ENCODE data around the gene FAM149A.

FAM149A gene

DNA sequence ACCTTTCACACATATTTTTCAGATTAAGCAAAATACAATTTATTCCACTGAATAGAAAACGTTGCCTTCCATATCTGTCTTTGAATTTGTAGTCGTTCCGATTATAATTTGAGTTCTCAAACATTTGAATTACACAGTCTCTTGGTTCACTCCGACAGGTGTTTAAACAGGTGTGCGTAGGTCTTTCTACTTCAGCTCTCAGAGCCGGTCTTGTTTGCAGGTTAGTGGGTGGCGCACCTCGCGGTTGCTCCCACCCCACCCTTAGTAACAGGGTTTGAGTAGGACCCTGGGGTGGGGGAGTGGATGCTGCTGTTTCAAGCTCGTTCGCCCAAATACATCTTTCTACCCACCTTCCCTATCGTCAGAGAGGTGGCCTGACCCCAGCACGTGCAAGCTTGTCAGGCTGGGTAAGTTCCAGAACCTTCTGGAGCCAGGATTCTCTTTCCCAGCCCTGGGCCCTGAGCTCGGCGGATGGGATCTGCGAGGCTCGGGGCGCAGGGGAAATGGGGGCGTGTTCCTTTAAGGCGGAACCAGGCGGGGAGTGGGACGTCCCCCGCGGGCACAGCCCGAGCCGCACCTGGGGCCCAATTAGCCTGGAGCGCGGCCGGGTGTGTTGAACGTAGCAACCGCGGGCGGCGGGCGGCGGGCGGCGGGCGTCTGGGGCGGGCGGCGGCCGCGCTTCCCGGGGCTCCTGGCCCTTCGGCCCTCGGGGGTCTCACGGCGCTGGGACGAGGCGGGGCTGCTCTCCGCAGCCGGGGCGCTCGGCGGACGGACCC, at the start of gene FAM149A:
Gene FAM149A (plus strand): TSS at position 591 of the 776 bp plus-strand sequence.
- DNase-seq (ENCODE audit: insufficient read length, low spot score) (peak; percentile 71), FAIRE-seq (peak; percentile 16)

DNA sequence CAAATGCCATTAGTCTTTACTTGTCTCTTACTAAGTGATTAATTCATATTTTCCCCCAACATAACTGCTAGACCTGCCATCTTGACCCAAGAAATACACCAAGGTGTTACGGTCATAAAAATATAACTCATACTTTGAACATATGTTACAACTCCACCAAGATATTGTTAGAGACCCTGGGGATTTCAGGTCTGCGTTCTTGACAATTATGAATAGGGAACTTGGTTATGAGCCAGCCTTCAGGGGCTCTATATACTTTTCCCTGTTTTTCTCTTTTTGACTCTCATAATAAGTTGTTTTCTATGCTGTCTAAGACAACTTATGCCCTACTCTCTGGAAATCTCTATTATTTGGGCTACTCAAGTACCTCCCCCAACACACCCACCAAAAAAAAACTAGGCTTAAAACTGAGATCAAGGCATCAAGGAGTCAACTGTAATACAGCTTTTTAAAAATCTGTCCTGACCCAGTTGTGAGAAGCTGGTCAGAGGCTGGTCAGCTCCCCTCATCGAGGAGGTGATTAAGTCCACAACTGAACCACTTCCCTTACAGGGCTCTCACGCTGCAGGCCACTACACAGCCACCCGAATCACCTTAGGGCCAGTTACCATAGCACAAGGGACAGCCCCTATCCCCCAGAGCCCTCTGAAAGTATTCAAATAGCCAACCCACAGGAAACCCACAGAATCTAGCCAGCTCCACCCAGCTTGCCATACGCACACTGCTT, 46.1 kb upstream of the FAM149A start:
- FAIRE-seq (no peak), DNase-seq (ENCODE audit: insufficient read length, low spot score) (no peak)

DNA sequence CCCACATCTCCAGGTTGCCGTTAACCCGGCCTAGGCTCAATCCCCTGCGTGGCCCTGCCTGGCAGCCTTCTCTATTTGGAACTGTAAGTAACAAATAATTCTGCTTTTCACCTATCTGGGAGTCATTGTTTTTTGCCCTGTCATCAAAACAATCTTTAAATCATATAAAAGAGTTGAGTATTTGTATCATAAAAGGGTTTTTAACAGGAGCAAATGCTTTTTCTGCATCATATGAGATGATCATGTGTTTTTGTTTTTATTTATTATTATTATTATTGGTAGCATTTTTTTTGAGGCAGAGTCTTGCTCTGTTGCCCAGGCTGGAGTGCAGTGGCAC, 45.6 kb upstream of the FAM149A start:
- DNase-seq (ENCODE audit: insufficient read length, low spot score) = no peak
- FAIRE-seq = no peak

DNA sequence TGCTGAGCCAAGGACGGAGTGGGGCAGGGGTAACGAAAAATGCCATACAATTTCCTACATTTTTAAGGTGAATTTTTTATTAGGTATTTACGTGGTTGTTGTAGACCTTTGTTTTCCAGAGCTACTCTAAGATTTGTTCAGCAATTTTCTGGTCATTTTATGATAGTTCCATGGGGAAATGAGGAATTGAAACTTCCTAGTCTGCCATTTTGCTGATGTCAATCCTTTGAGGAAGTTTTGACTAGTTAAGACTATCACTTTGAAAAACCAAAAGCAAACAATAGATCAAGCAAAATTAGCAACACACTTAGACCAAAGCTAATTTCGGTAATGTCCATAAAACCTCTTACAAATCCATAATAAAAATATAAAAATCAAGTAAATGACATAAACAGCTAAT, 42.6 kb upstream of the FAM149A start:
- no peak for FAIRE-seq
- no peak for DNase-seq (ENCODE audit: insufficient read length, low spot score)

DNA sequence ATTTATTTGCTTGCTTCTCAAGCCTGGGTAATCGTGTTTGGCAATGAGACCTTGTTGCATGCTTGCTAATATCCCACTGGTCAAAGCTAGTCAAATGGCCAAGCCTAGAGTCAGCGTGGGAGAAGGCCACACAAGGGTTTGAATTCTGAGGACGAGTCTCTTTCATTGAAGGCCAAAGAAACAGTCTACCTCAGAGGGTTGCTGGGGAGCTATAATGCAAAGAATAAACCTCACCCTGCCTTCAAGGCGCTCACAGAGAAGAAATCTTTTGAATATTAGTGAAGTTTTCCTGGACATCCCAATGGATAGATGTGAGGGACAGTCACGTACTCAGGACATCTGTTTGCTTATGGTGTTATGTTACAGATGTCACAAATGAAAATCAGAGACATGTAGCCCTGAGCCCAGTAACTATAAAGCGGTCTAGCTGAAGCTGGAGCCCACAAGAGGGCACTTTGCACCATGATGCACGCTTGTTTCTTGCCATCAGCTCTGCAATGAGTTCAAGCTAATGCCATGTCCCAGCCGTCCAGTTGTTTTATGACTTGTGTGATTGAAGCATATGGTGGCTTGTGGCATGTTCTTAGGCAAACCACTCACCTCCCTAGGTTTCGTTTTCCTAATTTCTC, 36.6 kb upstream of the FAM149A start:
- DNase-seq (ENCODE audit: insufficient read length, low spot score) (peak; percentile 46), FAIRE-seq (peak; percentile 40)

DNA sequence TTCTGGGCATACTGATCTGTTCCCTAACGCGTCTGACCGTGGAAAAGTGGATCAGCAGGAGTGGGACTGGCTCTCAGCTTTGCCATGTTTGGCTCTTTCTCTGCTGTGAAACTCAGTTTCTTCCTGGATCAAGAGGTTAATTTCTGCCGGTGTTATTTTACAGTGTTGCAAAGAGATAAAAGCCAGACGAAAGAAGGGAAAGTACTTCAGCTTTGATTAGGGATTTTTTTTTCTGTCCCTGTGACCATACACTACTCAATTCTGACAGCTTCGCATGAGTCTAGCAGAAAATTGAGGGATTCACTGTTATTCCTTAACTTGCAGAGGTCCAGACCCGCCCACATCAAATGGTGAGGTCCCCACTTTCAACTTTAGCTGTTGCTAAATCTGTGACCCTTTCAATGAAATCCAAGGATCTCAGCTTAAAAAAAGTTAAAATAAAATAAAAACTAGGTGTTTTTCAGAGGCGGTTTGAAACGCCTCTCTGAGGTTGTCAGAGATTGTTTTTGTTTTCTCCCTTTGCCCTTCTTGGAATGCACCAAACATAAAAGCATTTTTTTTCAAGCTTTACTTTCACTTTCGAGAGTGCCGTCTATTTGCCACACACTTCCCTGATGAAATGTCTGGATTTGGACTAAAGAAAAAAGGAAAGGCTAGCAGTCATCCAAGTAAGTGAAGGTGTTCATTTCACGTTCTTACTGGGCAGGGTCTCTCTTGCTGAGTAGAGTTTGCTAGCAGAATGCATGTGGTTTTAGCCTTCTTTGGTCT, 35.7 kb upstream of the FAM149A start, which contains the start of gene TLR3:
Gene TLR3 (plus strand): TSS at position 576 of the 768 bp plus-strand sequence. CDS start 7,464 bp downstream, outside the sequence.
- DNase-seq (ENCODE audit: insufficient read length, low spot score) (peak; percentile 47), FAIRE-seq (no peak)

DNA sequence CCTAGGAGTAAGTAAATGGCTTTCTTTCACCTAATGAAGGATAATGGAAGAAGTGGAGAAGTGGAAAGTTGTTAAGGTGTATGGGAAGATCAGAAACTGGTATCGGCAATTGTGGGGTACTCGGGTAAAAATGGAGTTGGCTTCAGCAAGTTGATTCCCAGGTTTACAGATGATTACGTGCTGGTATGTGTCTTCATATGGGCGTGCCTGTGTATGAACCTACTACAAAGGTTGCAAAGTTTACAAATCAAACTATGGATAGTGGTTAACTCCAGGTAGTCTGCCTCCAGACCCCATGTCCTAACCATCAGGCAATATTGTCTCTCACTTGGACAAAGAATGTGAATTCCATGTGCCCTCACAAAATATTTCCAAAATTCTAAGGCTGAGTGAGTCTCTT, 34.8 kb upstream of the FAM149A start:
- FAIRE-seq = no peak
- DNase-seq (ENCODE audit: insufficient read length, low spot score) = no peak

DNA sequence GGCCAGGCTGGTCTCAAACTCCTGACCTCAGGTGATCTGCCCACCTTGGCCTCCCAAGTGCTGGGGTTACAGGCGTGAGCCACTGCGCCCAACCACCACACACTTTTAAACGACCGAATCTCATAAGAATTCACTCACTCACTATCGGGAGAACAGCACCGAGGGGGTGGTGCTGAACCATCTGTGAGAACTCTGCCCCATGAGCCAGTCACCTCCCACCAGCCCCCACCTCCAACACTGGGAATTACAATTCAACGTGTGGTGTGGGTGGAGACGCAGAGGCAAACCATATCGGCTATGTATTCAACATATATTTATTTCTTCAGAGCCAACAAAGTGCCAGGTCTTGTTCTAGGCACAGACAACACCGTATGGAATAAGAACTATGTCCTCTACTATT, 32.0 kb upstream of the FAM149A start:
- peak; percentile 33 for FAIRE-seq
- no peak for DNase-seq (ENCODE audit: insufficient read length, low spot score)

DNA sequence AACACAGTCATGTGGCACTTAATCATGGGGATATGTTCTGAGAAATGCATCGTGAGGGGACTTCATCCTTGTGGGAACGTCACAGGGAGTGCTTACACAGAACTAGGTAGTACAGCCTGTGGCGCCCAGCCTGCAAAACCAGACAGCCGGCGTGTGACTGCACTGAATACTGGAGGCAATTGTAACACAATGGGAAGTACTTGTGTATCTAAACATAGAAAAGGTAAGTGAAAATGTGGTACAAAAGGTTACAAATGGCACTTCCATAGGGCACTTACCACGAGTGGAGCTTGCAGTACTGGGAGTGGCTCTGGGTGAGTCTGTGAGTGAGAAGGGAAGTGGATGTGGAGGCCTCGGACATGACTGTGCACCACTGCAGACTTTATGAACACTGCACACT, 30.3 kb upstream of the FAM149A start:
- DNase-seq (ENCODE audit: insufficient read length, low spot score) (no peak), FAIRE-seq (no peak)

DNA sequence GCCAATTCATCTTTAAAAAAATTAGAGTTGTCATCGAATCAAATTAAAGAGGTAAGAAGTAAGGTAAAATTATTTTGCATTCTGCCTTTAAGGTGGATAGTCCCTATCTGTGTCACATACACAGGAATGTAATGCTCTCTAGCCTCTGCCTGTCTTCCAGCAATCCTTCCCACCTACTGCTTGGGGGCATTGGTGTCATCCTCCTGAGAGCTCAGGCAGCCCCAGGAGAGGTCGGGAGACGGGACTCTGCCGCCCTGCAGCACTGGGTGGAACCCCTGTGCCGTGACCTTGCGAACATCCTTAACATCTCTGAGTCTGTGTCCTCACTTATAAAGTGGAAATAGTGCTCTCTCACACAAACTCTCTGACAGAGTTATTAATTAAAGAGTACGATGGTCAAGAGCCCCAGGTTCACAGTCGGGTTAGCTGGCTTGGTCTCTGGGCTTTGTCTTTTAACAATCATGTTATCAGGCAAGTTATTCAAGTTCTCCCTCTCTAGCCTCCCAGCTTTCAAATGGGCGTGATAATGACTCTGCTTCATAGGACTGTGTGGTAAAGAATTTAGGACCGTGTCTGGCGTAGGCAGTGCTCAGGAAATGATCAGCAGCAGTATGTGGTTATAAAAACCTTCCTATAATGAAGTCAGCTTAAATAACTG, 25.4 kb upstream of the FAM149A start:
- DNase-seq (ENCODE audit: insufficient read length, low spot score) (no peak), FAIRE-seq (no peak)

DNA sequence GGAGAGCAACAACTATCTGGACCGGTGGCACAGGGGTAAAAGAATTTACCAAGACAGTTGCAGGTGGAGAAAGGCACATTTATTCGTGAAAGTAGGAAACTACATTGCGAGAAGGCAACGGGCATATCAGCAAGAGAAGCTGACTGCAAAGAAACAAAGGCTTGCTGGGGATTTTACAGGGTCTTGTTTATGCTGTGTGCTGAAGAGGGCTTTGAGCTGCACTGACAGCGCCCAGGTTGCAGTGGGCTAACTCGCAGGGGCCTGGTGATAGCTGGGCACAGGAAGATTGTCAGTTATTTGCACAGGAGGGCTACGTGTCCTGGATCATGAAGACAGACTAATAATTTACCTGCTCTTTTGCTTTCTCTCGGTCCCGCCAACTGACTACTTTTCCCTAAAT, 24.8 kb upstream of the FAM149A start:
- DNase-seq (ENCODE audit: insufficient read length, low spot score) = no peak
- no peak for FAIRE-seq

DNA sequence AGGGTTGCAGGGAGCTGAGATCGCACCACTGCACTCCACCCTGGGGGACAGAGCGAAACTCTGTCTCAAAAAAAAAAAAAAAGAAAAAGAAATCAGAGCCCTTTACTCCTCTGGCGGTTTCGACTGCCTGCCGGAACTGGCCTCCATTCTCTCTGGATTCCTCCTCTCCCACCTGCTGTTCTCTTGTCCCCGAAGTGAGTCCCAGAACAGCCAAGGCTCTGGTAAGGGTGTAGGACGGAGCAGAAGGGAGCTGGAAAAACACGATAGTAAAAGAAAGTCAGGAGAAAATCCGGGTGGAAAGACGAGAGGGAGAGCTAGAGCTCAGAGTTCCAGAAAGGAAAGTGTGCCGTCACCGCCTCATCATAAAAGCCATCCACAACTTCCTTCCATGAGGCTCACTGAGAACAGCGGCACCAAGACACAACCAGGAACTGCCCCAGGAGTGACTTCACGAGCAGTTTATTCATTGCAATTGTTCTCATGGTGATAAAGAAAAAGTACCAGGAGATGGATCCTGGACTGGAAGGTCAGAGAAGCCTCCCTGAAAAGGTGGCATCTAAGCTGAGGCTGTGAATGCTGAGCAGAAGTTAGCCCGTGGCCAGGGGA, 23.2 kb upstream of the FAM149A start:
- DNase-seq (ENCODE audit: insufficient read length, low spot score) (no peak), FAIRE-seq (no peak)

DNA sequence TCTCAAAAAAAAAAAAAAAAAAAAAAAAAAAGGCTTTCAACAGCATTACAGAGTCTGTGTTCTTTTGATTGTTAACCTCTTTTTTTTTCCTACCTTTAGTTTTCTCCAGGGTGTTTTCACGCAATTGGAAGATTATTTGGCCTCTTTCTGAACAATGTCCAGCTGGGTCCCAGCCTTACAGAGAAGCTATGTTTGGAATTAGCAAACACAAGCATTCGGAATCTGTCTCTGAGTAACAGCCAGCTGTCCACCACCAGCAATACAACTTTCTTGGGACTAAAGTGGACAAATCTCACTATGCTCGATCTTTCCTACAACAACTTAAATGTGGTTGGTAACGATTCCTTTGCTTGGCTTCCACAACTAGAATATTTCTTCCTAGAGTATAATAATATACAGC, 22.3 kb upstream of the FAM149A start:
- FAIRE-seq (no peak), DNase-seq (ENCODE audit: insufficient read length, low spot score) (no peak)

DNA sequence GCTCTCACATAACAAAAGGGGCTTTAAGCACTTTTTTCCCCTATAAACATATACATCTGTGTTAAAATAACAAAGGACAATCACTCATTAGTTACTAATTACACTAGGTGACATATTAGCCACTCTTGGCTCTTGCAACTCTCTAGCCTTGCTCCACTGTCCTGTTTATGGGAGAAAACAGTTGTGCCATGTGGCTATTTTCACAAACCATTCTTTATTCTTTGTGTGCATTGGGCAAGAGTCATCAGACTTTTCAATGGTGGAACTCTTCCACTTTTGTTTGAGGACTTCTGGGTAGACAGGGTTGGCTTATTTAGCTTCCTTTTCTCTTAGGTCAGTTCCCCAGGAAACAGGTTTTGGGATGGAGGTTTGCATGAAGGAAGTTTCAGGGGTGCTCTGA, 16.0 kb upstream of the FAM149A start:
- FAIRE-seq = no peak
- no peak for DNase-seq (ENCODE audit: insufficient read length, low spot score)

DNA sequence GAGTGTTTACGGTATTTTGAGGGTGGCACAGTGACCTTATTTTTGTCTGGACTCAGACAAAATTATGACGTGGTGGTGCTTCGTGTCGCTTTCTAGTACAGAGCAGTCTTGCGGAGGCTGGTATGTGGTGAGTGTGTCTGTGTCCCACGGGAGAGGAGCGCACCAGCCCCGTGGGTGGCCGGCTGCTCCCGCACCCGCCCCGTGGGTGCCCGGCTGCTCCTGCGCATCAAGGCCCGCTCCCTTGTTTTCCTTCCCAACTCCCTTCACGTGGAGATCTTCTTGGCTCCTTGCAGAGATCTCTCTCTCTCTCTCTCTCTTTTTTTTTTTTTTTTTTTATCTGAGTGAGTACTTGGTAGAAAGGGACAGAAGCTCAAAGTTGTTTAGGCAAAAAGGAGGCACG, 12.2 kb upstream of the FAM149A start:
- FAIRE-seq (no peak), DNase-seq (ENCODE audit: insufficient read length, low spot score) (no peak)

DNA sequence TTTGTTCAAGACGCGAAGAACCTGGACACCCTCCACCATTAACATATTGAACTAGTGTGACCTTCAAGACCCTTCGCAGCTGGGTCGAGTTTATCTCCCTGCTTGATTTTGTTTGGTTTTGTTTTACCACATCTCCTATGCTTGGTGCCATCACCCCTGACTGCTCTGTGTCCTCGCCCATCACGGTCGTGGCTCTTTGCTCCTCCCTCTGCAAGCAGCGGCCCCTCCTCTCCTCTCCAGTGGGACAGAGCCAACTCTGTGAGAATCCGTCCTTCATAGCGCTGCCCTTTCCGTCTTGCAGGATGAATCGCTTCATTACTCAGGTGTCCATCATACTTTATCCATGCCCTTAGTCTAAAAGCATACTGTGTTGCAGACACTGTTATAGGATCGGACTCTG, 9.1 kb upstream of the FAM149A start:
- FAIRE-seq (no peak), DNase-seq (ENCODE audit: insufficient read length, low spot score) (no peak)

DNA sequence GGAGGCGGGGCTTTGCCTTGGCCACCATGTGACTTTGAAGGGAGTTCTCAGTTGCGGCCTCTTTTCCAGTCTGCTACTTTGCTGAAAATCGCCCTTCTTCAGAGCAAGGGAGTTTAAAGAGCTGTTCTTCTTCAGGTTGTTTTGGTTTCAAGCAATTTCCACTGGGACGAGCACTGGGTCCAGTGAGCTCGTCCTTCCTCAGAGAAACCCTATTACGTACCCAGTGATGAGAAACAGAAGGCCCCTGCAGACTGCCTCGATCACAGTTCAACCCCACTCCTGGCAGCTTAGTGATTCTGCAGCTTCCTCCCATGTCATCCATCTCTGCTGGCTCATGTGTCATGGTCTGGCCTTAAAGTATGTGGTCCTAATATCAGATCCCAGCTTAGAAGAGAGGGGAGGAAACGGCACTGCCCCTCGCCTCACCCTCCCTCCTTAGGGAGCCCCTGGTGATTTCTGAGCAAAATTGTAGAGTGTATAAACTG, 7.8 kb upstream of the FAM149A start:
- FAIRE-seq (peak; percentile 20), DNase-seq (ENCODE audit: insufficient read length, low spot score) (no peak)

DNA sequence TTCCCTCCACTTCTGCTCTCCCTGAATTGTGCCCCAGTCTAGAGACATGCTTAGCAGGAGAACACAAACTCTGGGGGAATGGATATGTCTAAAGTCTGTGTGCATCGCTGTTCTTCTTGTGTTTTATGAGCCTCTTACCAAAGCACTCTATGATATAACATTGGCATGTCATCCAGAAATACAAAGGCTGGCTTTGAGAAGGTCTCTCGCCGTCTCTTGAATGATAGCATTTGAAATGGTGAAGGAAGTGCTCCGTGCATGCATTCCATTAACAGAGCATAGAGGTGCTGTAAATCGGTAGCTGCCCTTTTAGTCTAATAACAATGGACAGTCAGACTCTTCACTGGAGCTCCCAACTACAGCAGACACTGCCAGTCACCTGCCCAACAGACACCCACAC, 7.1 kb upstream of the FAM149A start:
- no peak for FAIRE-seq
- DNase-seq (ENCODE audit: insufficient read length, low spot score) = no peak

DNA sequence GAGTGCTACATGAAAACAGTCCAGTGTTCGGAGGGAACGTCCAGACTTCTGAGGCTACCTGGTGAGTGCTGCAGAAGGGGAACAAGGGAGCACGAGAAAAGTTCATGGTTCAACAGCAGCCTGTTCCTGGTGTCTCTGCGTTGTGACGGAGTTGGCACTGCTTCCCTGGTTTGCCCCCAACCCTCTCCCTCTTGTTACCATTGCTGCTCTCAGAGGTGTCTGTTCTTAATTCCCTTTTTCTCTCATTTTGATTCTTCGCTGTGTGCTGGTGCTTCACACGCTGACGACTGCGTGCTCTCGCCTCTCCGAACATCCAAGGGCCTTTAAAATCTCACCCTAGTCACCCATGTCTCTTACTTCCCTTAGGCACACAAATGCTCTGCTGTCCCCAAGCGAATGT, 1.6 kb upstream of the FAM149A start:
- no peak for DNase-seq (ENCODE audit: insufficient read length, low spot score)
- no peak for FAIRE-seq
